Measurements from ENCODE around the gene SLC35F3. TPM values are rescaled to one million over a fixed set of nuclear protein-coding genes. Genes with fewer than 3 reads are reported as not detected.

SLC35F3 gene
- total and polyA plus RNA-seq, 9 of the 15 experiments (the other 6 are each of a cell fraction or from before 2014, with no cell fraction given), result 0.04 to 0.07 (median 0.04) TPM; not detected in 6

- Histone ChIP-seq H3K4me3 (no peak overlapping the region), H2AFZ (ENCODE audit: low read depth, low read length) (no peak overlapping the region), H3K36me3 (ENCODE audit: control insufficient read depth, insufficient read depth, low read length) (no peaks in the 10 kb centered on the region), H3K9ac (ENCODE audit: insufficient read depth in 1 of 2, low read depth in 2 of 2, low read length in 2 of 2) (no peak overlapping the region), H3K4me2 (ENCODE audit: insufficient read depth, low read length) (no peak overlapping the region), H4K20me1 (replicated peaks; ENCODE audit: control insufficient read depth, insufficient read depth, low read length) (no peaks in the 10 kb centered on the region), H3K27me3 (ENCODE audit: control insufficient read depth in 2 of 2, insufficient read depth in 2 of 2, low read length in 2 of 2) (peaks cover 8 to 19% of the 10 kb centered on the region in 2 experiments; a peak in 4 of 5 replicates), H3K4me1 (replicated peaks in 1 of 2; ENCODE audit: control insufficient read depth in 2 of 2, insufficient read depth in 2 of 2, low read length in 2 of 2) (no peaks in the 10 kb centered on the region), H3K27ac (ENCODE audit: extremely low read depth, low read depth, low read length) (no peak overlapping the region), H3K9me1 (ENCODE audit: control insufficient read depth, insufficient read depth, low read length) (no peaks in the 10 kb centered on the region), H3K79me2 (ENCODE audit: control insufficient read depth, insufficient read depth, low read length) (no peaks in the 10 kb centered on the region), H3K9me3 (replicated peaks; ENCODE audit: control insufficient read depth, insufficient read depth, low read depth, low read length) (no peaks in the 10 kb centered on the region)
- ChIA-PET POLR2A (no interaction called here), CTCF (ENCODE audit: low intra/inter-chr PET ratio) (no interaction called here)
- 0% methylated on average over 2 of the region's 2 CpGs for WGBS (ENCODE audit: insufficient coverage, low coverage, missing lambda C conversion rate)
- ATAC-seq, result no peak
- intact Hi-C loops (cut with micrococcal nuclease) (loop anchor here (10.0 kb wide), 1 partner anchor 995 kb away; no protein-coding TSS in a partner anchor), in situ Hi-C loops (cut with MboI) (no loop called here)
- TF ChIP-seq ZNF511 (CRISPR knock-in tag; IDR thresholded peaks at IDR 0.05), result no peak
- no peak for TF ChIP-seq SAP30 (IDR thresholded peaks at IDR 0.05; ENCODE audit: borderline replicate concordance, insufficient read depth, low read depth, low read length, poor library complexity, severe bottlenecking)
- no peak for TF ChIP-seq PRMT5 (CRISPR knock-in tag; IDR thresholded peaks at IDR 0.05)
- no peak for TF ChIP-seq FOXJ2 (tag; IDR thresholded peaks at IDR 0.05)
- TF ChIP-seq GATAD2A (IDR thresholded peaks at IDR 0.05), result no peak
- TF ChIP-seq ZC3H11A (IDR thresholded peaks at IDR 0.05; ENCODE audit: low read depth, low read length), result no peak
- no peak for TF ChIP-seq ZBED1 (IDR thresholded peaks at IDR 0.05)
- no peak for TF ChIP-seq CHD7 (IDR thresholded peaks at IDR 0.05; ENCODE audit: low read depth, low read length)
- no peak for TF ChIP-seq ATF7 (IDR thresholded peaks at IDR 0.05)
- no peak for TF ChIP-seq ZNF197 (CRISPR knock-in tag; IDR thresholded peaks at IDR 0.05; ENCODE audit: low read depth)
- TF ChIP-seq GTF2A2 (tag; IDR thresholded peaks at IDR 0.05), result no peak
- no peak for TF ChIP-seq TGIF2 (CRISPR knock-in tag; IDR thresholded peaks at IDR 0.05)
- no peak for TF ChIP-seq ZNF133 (CRISPR knock-in tag; IDR thresholded peaks at IDR 0.05)
- DNase-seq (ENCODE audit: extremely low read depth in 1 of 4, low spot score in 3 of 4), result no peak
- no peak for FAIRE-seq
- no TSS peak for BruUV-seq (replicated peaks)
Observed at GRCh38 chr1:234300096-234300495, 395.6 kb downstream of the SLC35F3 start.

Data from K562 (cell line).